Mesenchymal stem cell (in vitro differentiated cells and primary cell): ENCODE data around the gene ALKBH7.

Source experiments
- DNase-seq: peaks from one replicate; pipeline ENCODE4 v3.0.0-alpha.2; 2013
- H2AFZ ChIP-seq: one replicate; pipeline ENCODE4 v1.6.1; 2013; ENCODE audit warnings: low read depth, mild to moderate bottlenecking, control low read depth, inconsistent platforms, low read length, moderate library complexity
- H2AK5ac ChIP-seq: 2 replicates; pipeline ENCODE4 v1.6.1; 2013; ENCODE audit warnings: low read length, moderate library complexity, mild to moderate bottlenecking, inconsistent platforms; ENCODE audit not compliant: severe bottlenecking
- H2BK120ac ChIP-seq: one replicate; pipeline ENCODE4 v1.6.1; 2013; ENCODE audit warnings: low read depth, mild to moderate bottlenecking, inconsistent platforms, low read length, moderate library complexity
- H2BK12ac ChIP-seq, 2 experiments: one replicate each; pipeline ENCODE4 v1.6.1; 2013; ENCODE audit warnings: inconsistent platforms in 2 of 2, low read length in 2 of 2, mild to moderate bottlenecking in 2 of 2, moderate library complexity in 2 of 2, control low read depth in 1 of 2
- H2BK15ac ChIP-seq: one replicate; pipeline ENCODE4 v1.6.1; 2013; ENCODE audit warnings: mild to moderate bottlenecking, low read depth, inconsistent platforms; ENCODE audit not compliant: poor library complexity, severe bottlenecking
- H2BK5ac ChIP-seq: 2 replicates; pipeline ENCODE4 v1.6.1; 2013; ENCODE audit warnings: low read depth, mild to moderate bottlenecking, low read length, control low read depth, inconsistent platforms; ENCODE audit not compliant: poor library complexity, severe bottlenecking
- H3K14ac ChIP-seq, 2 experiments: one replicate each; pipeline ENCODE4 v1.6.1; 2013; ENCODE audit warnings: inconsistent platforms in 2 of 2, low read length in 2 of 2, control low read depth in 1 of 2, mild to moderate bottlenecking in 1 of 2, moderate library complexity in 1 of 2
- H3K18ac ChIP-seq, 2 experiments: one replicate each; pipeline ENCODE4 v1.6.1; 2013; ENCODE audit warnings: inconsistent platforms in 2 of 2, low read length in 2 of 2, control low read depth in 1 of 2, low read depth in 1 of 2, mild to moderate bottlenecking in 1 of 2
- H3K23ac ChIP-seq, 2 experiments: one replicate each; pipeline ENCODE4 v1.6.1; 2013; ENCODE audit warnings: inconsistent platforms in 2 of 2, low read length in 2 of 2, mild to moderate bottlenecking in 2 of 2, moderate library complexity in 2 of 2, control low read depth in 1 of 2
- H3K27ac ChIP-seq: 2 replicates; pipeline ENCODE4 v1.5.1; 2013; ENCODE audit warnings: mild to moderate bottlenecking, moderate library complexity, low read length, control low read depth, inconsistent platforms; ENCODE audit not compliant: poor library complexity, severe bottlenecking
- H3K27me3 ChIP-seq, 2 experiments: 2 replicates each; pipeline versions ENCODE4 v1.6.1 to v1.7.0; 2013; ENCODE audit warnings: low read length in 2 of 2, mild to moderate bottlenecking in 2 of 2, moderate library complexity in 2 of 2, control low read depth in 1 of 2, inconsistent platforms in 1 of 2; ENCODE audit not compliant: control insufficient read depth in 1 of 2, insufficient read depth in 1 of 2
- H3K36me3 ChIP-seq, 2 experiments: 2 replicates each; pipeline versions ENCODE4 v1.6.1 to v1.7.0; 2013; ENCODE audit warnings: low read length in 2 of 2, control low read depth in 1 of 2, inconsistent platforms in 1 of 2, low read depth in 1 of 2, mild to moderate bottlenecking in 1 of 2; ENCODE audit not compliant: insufficient read depth in 2 of 2, control insufficient read depth in 1 of 2
- H3K4ac ChIP-seq, 2 experiments: one replicate each; pipeline ENCODE4 v1.6.1; 2013; ENCODE audit warnings: inconsistent platforms in 2 of 2, low read length in 2 of 2, mild to moderate bottlenecking in 2 of 2, moderate library complexity in 2 of 2, control low read depth in 1 of 2, low read depth in 1 of 2
- H3K4me1 ChIP-seq: 2 replicates; pipeline ENCODE4 v1.6.1; 2013; ENCODE audit warnings: low read depth, low read length, control low read depth; ENCODE audit not compliant: control insufficient read depth, insufficient read depth
- H3K4me2 ChIP-seq: 2 replicates; pipeline ENCODE4 v1.6.1; 2013; ENCODE audit warnings: low read length, mild to moderate bottlenecking, inconsistent platforms; ENCODE audit not compliant: poor library complexity, severe bottlenecking
- H3K4me3 ChIP-seq, 2 experiments: 2 replicates each; pipeline versions ENCODE4 v1.5.1 to v1.7.0; 2013; ENCODE audit warnings: low read length in 2 of 2, mild to moderate bottlenecking in 2 of 2, control low read depth in 1 of 2, low read depth in 1 of 2; ENCODE audit not compliant: insufficient read depth in 1 of 2
- H3K79me1 ChIP-seq: replicated peaks from 2 replicates; pipeline ENCODE4 v1.6.1; 2013; ENCODE audit warnings: mild to moderate bottlenecking, control low read depth, low read length, inconsistent platforms; ENCODE audit not compliant: poor library complexity, severe bottlenecking
- H3K9ac ChIP-seq: 2 replicates; pipeline ENCODE4 v1.7.0; 2013; ENCODE audit warnings: mild to moderate bottlenecking, low read length, moderate library complexity
- H3K9me3 ChIP-seq: 2 replicates; pipeline ENCODE4 v1.7.0; 2013; ENCODE audit warnings: mild to moderate bottlenecking, low read length; ENCODE audit not compliant: control insufficient read depth
- H4K8ac ChIP-seq: one replicate; pipeline ENCODE4 v1.6.1; 2013; ENCODE audit warnings: inconsistent platforms, mild to moderate bottlenecking, low read length, moderate library complexity
- H4K91ac ChIP-seq: one replicate; pipeline ENCODE4 v1.6.1; 2013; ENCODE audit warnings: mild to moderate bottlenecking, low read length, inconsistent platforms
- WGBS: methylation state at CpG from one replicate; pipeline ENCODE4 v1.1.7; 2013; ENCODE audit warnings: mixed read lengths; 5-methylcytosine and 5-hydroxymethylcytosine counted together

ALKBH7 gene

DNA sequence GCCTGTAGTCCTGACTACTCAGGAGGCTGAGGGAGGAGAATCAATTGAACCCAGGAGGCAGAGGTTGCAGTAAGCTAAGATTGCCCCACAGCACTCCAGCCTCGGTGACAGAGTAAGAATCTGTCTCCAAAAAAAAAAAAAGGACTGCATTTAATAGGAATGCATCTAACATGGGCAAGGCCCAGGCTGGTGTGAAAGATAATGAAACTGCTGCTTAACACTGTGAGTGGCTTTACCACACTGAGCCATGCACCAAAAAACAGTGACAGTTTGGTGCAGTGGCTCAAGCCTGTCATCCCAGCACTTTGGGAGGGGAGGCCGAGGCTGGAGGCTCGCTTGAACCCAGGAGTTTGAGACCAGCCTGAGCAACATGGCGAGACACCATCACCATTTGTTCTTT, 11.8 kb downstream of the ALKBH7 start:
- Histone ChIP-seq H2BK120ac (no peak overlapping the region), H3K79me1 (peaks cover 36% of the 10 kb centered on the region), H3K4ac (no peak overlapping the region), H3K4me1 (peaks cover 3% of the 10 kb centered on the region), H3K36me3 (peaks cover 89 to 90% of the 10 kb centered on the region in 2 experiments), H3K27ac (no peak overlapping the region), H3K9me3 (peaks cover 9% of the 10 kb centered on the region), H2AK5ac (no peak overlapping the region), H3K4me3 (no peak overlapping the region), H3K14ac (no peak overlapping the region), H4K91ac (no peak overlapping the region), H2BK5ac (no peak overlapping the region), H2BK15ac (no peak overlapping the region), H2BK12ac (no peak overlapping the region), H3K27me3 (no peaks in the 10 kb centered on the region), H4K8ac (no peak overlapping the region), H3K18ac (no peak overlapping the region), H3K4me2 (no peak overlapping the region), H2AFZ (no peak overlapping the region), H3K23ac (no peak overlapping the region), H3K9ac (no peak overlapping the region)
- WGBS = 95% methylated on average over 3 of the region's 4 CpGs
- DNase-seq = no peak

DNA sequence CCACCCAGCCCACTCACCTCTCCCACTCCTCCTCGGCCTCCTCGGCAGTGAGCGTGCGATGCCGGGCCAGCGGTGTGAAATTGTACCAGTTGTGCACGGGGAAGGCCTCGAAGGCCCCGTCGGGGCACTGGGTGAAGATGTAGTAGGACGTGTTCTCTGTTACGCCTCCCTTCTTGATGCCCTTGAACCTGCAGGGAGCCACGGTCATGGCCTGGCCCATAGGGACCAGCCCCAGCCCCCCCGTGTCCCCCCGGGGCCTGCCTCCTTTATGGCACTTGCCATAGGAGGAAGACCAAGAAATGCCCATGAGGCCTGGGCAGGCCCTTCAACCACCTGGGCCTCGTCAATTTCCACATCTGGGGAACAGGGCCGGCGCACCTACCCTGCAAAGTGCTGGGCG, 14.8 kb downstream of the ALKBH7 start:
- Histone ChIP-seq H3K4ac (no peak overlapping the region), H3K4me1 (peaks cover 10% of the 10 kb centered on the region), H3K79me1 (peaks cover 44% of the 10 kb centered on the region), H2BK15ac (no peak overlapping the region), H3K27me3 (no peaks in the 10 kb centered on the region), H3K4me3 (no peak overlapping the region), H4K8ac (no peak overlapping the region), H2AK5ac (no peak overlapping the region), H3K18ac (no peak overlapping the region), H3K9ac (no peak overlapping the region), H3K14ac (no peak overlapping the region), H3K4me2 (no peak overlapping the region), H3K9me3 (no peaks in the 10 kb centered on the region), H2AFZ (no peak overlapping the region), H3K27ac (no peak overlapping the region), H2BK5ac (no peak overlapping the region), H2BK12ac (no peak overlapping the region), H3K23ac (peak overlapping the region in 1 of 2 experiments; percentile 42), H4K91ac (no peak overlapping the region), H2BK120ac (no peak overlapping the region), H3K36me3 (peaks cover 76 to 79% of the 10 kb centered on the region in 2 experiments)
- no peak for DNase-seq
- 97% methylated on average over 19 of the region's 19 CpGs for WGBS

DNA sequence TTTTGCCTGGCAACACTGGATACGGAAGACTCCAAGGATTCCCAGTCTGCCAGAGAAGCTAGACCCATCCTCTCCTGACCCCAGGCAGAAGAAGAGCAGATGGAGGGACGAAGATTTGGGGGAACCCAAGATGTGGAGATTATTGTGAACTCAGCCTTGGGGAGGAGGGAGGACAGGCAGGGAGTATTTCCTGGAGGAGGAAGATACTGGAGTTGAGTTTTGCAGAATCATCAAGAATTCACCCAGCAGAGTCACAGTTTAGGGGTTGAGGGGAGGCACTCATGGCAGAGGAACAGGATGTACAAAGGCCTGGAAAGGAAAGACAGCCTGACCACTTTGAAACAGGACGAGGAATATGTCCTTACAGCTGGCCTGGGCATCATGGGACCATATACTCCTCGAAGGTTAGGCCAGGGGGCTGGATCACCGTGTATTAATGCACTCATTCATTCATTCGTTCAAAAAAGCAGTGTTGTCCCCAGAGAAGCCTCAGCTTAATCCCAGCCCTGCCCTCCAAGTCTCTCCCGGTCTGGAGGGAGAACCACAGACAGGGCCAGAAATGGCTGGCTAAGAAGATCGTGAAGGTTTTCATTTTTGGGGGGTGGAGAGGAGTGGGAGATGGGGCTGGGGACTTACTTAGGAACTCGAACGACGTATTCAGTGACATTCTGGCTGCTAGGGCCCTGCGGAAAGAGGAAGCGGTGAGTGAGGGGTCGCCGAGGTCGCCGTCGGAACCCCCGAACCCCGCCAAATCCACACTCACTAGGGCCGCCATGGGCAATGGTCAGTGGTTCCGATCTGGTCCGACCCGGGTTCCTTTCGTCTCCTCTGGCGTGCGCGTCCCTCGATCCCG, 19.9 kb downstream of the ALKBH7 start:
- no peaks in the 10 kb centered on the region for H3K27me3 ChIP-seq
- peak overlapping the region; percentile 96 for H3K27ac ChIP-seq
- 5% methylated on average over 27 of the region's 30 CpGs for WGBS
- peak overlapping the region; percentile 91 for H3K4me2 ChIP-seq
- no peak overlapping the region for H2BK5ac ChIP-seq
- peak; percentile 11 for DNase-seq
- no peak overlapping the region for H2BK15ac ChIP-seq
- H3K36me3 ChIP-seq = peaks cover 34% of the 10 kb centered on the region in 2 experiments
- peaks cover 12% of the 10 kb centered on the region for H3K4me1 ChIP-seq
- H2AFZ ChIP-seq = peak overlapping the region; percentile 90
- peak overlapping the region; percentile 44 for H2AK5ac ChIP-seq
- peak overlapping the region; percentile 43 to 92 for H3K14ac ChIP-seq
- peak overlapping the region; percentile 87 for H2BK120ac ChIP-seq
- peak overlapping the region; percentile 70 for H4K8ac ChIP-seq
- H3K4ac ChIP-seq = peak overlapping the region; percentile 57 to 97
- peak overlapping the region; percentile 38 to 60 for H2BK12ac ChIP-seq
- H3K18ac ChIP-seq = peak overlapping the region; percentile 84 to 96
- peak overlapping the region in 1 of 2 experiments; percentile 94 for H3K23ac ChIP-seq
- H3K9ac ChIP-seq = peak overlapping the region; percentile 96
- peak overlapping the region; percentile 93 to 96 for H3K4me3 ChIP-seq
- H3K79me1 ChIP-seq = peaks cover 30% of the 10 kb centered on the region
- H4K91ac ChIP-seq = peak overlapping the region; percentile 90
- H3K9me3 ChIP-seq = no peaks in the 10 kb centered on the region
